ENCODE measurements around the gene CTNNBL1.

CTNNBL1 gene

GRCh38 chr20:37759052-37759553 lies 65.3 kb downstream of the CTNNBL1 start:
- no peak for TF ChIP-seq CTCF (IDR thresholded peaks at IDR 0.05; ENCODE audit: insufficient read depth, low read length, poor library complexity, severe bottlenecking)
- Histone ChIP-seq H3K4me3 (replicated peaks; ENCODE audit: low read depth, low read length) (no peak overlapping the region), H3K27me3 (replicated peaks; ENCODE audit: control insufficient read depth, insufficient read depth, low read length) (no peaks in the 10 kb centered on the region), H3K36me3 (ENCODE audit: control insufficient read depth, insufficient read depth, low read length) (peaks cover 4% of the 10 kb centered on the region; the same call in 1 of the 2 replicates)
- no peak for DNase-seq (ENCODE audit: extremely low read depth, insufficient read length)

GRCh38 chr20:37759761-37760209 lies 66.0 kb downstream of the CTNNBL1 start:
- no peak for DNase-seq (ENCODE audit: extremely low read depth, insufficient read length)
- Histone ChIP-seq H3K4me3 (replicated peaks; ENCODE audit: low read depth, low read length) (no peak overlapping the region), H3K27me3 (replicated peaks; ENCODE audit: control insufficient read depth, insufficient read depth, low read length) (no peaks in the 10 kb centered on the region), H3K36me3 (ENCODE audit: control insufficient read depth, insufficient read depth, low read length) (peaks cover 4% of the 10 kb centered on the region; the same call in 1 of the 2 replicates)
- TF ChIP-seq CTCF (IDR thresholded peaks at IDR 0.05; ENCODE audit: insufficient read depth, low read length, poor library complexity, severe bottlenecking) = no peak

GRCh38 chr20:37760322-37760721 lies 66.5 kb downstream of the CTNNBL1 start:
- Histone ChIP-seq H3K27me3 (replicated peaks; ENCODE audit: control insufficient read depth, insufficient read depth, low read length) (no peaks in the 10 kb centered on the region), H3K4me3 (replicated peaks; ENCODE audit: low read depth, low read length) (no peak overlapping the region), H3K36me3 (ENCODE audit: control insufficient read depth, insufficient read depth, low read length) (peaks cover 6% of the 10 kb centered on the region)
- no peak for DNase-seq (ENCODE audit: extremely low read depth, insufficient read length)
- TF ChIP-seq CTCF (IDR thresholded peaks at IDR 0.05; ENCODE audit: insufficient read depth, low read length, poor library complexity, severe bottlenecking) = no peak

- Histone ChIP-seq H3K27me3 (replicated peaks; ENCODE audit: control insufficient read depth, insufficient read depth, low read length) (no peaks in the 10 kb centered on the region), H3K4me3 (replicated peaks; ENCODE audit: low read depth, low read length) (no peak overlapping the region), H3K36me3 (ENCODE audit: control insufficient read depth, insufficient read depth, low read length) (peaks cover 8% of the 10 kb centered on the region)
- no peak for TF ChIP-seq CTCF (IDR thresholded peaks at IDR 0.05; ENCODE audit: insufficient read depth, low read length, poor library complexity, severe bottlenecking)
- DNase-seq (ENCODE audit: extremely low read depth, insufficient read length) = no peak
Observed at GRCh38 chr20:37762716-37763485, 69.1 kb downstream of the CTNNBL1 start.

GRCh38 chr20:37764333-37764935 lies 70.6 kb downstream of the CTNNBL1 start:
- Histone ChIP-seq H3K36me3 (ENCODE audit: control insufficient read depth, insufficient read depth, low read length) (peaks cover 5% of the 10 kb centered on the region), H3K4me3 (replicated peaks; ENCODE audit: low read depth, low read length) (no peak overlapping the region), H3K27me3 (replicated peaks; ENCODE audit: control insufficient read depth, insufficient read depth, low read length) (no peaks in the 10 kb centered on the region)
- no peak for DNase-seq (ENCODE audit: extremely low read depth, insufficient read length)
- TF ChIP-seq CTCF (IDR thresholded peaks at IDR 0.05; ENCODE audit: insufficient read depth, low read length, poor library complexity, severe bottlenecking) = no peak

Measured in GM06990 (cell line).